Ishikawa (cell line): ENCODE results near the gene MED13L.

Experiments
- CREB1 ChIP-seq: IDR thresholded peaks from 2 replicates; pipeline ENCODE4 v1.6.1; 2012; ENCODE audit warnings: low read depth
- EP300 ChIP-seq: IDR thresholded peaks from 2 replicates; pipeline ENCODE4 v1.6.1; 2012; ENCODE audit warnings: borderline replicate concordance
- MAX ChIP-seq: IDR thresholded peaks from 2 replicates; pipeline ENCODE4 v1.6.1; 2012
- NFIC ChIP-seq: IDR thresholded peaks from 2 replicates; pipeline ENCODE4 v1.6.1; 2012
- RAD21 ChIP-seq: IDR thresholded peaks from 2 replicates; pipeline ENCODE4 v1.6.1; 2012; ENCODE audit warnings: low read depth
- TAF1 ChIP-seq: IDR thresholded peaks from 2 replicates; pipeline ENCODE4 v1.6.1; 2012; ENCODE audit warnings: low read depth, mild to moderate bottlenecking
- TCF12 ChIP-seq: IDR thresholded peaks from 2 replicates; pipeline ENCODE4 v1.6.1; 2012; ENCODE audit warnings: low read depth
- TEAD4 ChIP-seq: IDR thresholded peaks from 2 replicates; pipeline ENCODE4 v1.6.1; 2012
- USF1 ChIP-seq: IDR thresholded peaks from 2 replicates; pipeline ENCODE4 v1.6.1; 2012
- YY1 ChIP-seq: IDR thresholded peaks from 2 replicates; pipeline ENCODE4 v1.6.1; 2012; ENCODE audit warnings: low read depth

GRCh38 chr12:116165036-116165425 is 112.5 kb downstream of the MED13L start:
- TF ChIP-seq USF1 (no peak), CREB1 (no peak), TEAD4 (no peak), TAF1 (no peak), TCF12 (no peak), RAD21 (no peak), MAX (no peak), EP300 (no peak), YY1 (no peak), NFIC (no peak)
